Upper lobe of left lung (tissue), 6 donors: ENCODE results near the gene ALX1. TPM values are rescaled to one million over a fixed set of nuclear protein-coding genes. Genes with fewer than 3 reads are reported as not detected.
"Not testable (repeated sequence)": the region's sequence is repeated elsewhere in the genome, so short reads cannot be mapped to it uniquely, and the experiment has no call there.

Experiments used
- ATAC-seq, 2 donors: fragments of 200-7000 bp; cut with Tn5 transposase; one replicate each; pipeline ENCODE4 v1.9.1; 2022; ENCODE audit warnings: mild to moderate bottlenecking in 2 of 2, moderate library complexity in 2 of 2; ENCODE audit not compliant: low FRiP score in 2 of 2
- DNase-seq, 2 donors: peaks; one replicate each; pipeline ENCODE4 v3.0.0-alpha.2; 2019 to 2020
- H3K27ac ChIP-seq, 4 donors: fragments of 200-600 bp; sonication (generic); one replicate each; pipeline ENCODE4 v1.5.1; 2016 to 2019
- H3K27me3 ChIP-seq, 4 donors: fragments of 200-600 bp; sonication (generic); one replicate each; pipeline ENCODE4 v1.5.1; 2017 to 2019
- H3K36me3 ChIP-seq, 4 donors: fragments of 200-600 bp; sonication (generic); one replicate each; pipeline ENCODE4 v1.5.1; 2016 to 2019
- H3K4me1 ChIP-seq, 4 donors: fragments of 200-600 bp; sonication (generic); one replicate each; pipeline ENCODE4 v1.5.1; 2018 to 2019
- H3K4me3 ChIP-seq, 4 donors: fragments of 200-600 bp; sonication (generic); one replicate each; pipeline ENCODE4 v1.5.1; 2017 to 2019; ENCODE audit warnings: mild to moderate bottlenecking in 2 of 4, moderate library complexity in 1 of 4
- H3K9me3 ChIP-seq, 4 donors: fragments of 200-600 bp; sonication (generic); one replicate each; pipeline ENCODE4 v1.5.1; 2018 to 2019
- EP300 ChIP-seq, 4 donors: sonication (generic); formaldehyde crosslinking; IDR thresholded peaks; one replicate each; pipeline ENCODE4 v1.5.1; 2017; ENCODE audit warnings: antibody characterized with exemption in 4 of 4, control low read depth in 2 of 4
- POLR2A ChIP-seq, 4 donors: fragments of 450-650 bp; IDR thresholded peaks; one replicate each; pipeline ENCODE4 v1.5.1; 2016 to 2017; ENCODE audit warnings: antibody characterized with exemption in 4 of 4, mild to moderate bottlenecking in 2 of 4
- POLR2AphosphoS5 ChIP-seq, 2 donors: sonication (generic); formaldehyde crosslinking; IDR thresholded peaks; one replicate each; pipeline ENCODE4 v1.5.1; 2017; ENCODE audit warnings: antibody characterized with exemption in 2 of 2
- WGBS, 2 donors: methylation state at CpG; one replicate each; pipeline ENCODE4 v1.1.5; 2017 to 2018; 5-methylcytosine and 5-hydroxymethylcytosine counted together
- total RNA-seq, 6 donors: library from RNA; depleted of rRNA in 4 of 6; stranded (reverse); fragments of >200 nt in 4 of 6; gene quantifications; one replicate each; pipeline versions ENCODE4 v1.1.0 to v1.2.1, GENCODE V29; 2016 to 2021
- TF ChIP-seq, protein P1 (sequence below), 6 experiments: fragments of 450-650 bp in 4 of 6; fragments of 200-600 bp in 2 of 6; sonication (generic) in 2 of 6; IDR thresholded peaks; one replicate each; pipeline ENCODE4 v1.5.1; 2016 to 2019; ENCODE audit warnings: antibody characterized with exemption in 6 of 6
- donor health status: DM: no; HTN: no; CAD: no; lungs with moderate emphysema.
- donor health status: DM: no; HTN: yes; CAD: no; lungs with severe emphysema.

Gene ALX1
- total RNA-seq, 6 donors from 2014 or later, result 0.89 TPM; not detected in 5

DNA sequence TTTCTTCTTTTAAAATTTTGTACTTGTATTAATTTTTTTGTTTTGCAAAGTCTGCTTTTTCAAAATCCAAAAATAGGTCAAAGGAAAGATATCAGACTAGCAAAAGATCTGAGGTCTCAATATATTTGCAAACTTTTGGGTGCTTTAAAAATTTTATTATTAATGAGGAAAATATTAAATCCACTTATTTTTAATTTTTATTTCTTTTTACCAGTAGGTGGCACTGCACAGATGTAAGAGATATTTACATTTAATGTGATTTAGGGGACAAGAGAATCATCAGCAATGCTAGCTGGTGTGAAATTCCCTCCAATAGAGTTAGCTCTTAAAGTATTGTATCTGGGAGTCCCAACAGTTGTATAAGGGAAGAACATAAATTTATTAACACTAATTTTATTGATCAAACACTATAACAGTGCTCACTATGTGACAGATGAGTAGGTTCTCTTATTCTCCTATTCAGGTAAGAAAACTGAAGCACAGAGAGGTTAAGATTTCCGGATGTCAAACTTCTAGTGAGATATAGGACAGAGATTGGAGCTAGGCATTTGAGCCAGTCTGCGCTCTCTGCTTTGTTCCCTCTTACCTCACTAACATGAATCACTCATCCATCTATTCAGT, 30.5 kb downstream of the ALX1 start:
- no peak for TF ChIP-seq POLR2A (IDR thresholded peaks at IDR 0.05)
- TF ChIP-seq, protein P1, sequence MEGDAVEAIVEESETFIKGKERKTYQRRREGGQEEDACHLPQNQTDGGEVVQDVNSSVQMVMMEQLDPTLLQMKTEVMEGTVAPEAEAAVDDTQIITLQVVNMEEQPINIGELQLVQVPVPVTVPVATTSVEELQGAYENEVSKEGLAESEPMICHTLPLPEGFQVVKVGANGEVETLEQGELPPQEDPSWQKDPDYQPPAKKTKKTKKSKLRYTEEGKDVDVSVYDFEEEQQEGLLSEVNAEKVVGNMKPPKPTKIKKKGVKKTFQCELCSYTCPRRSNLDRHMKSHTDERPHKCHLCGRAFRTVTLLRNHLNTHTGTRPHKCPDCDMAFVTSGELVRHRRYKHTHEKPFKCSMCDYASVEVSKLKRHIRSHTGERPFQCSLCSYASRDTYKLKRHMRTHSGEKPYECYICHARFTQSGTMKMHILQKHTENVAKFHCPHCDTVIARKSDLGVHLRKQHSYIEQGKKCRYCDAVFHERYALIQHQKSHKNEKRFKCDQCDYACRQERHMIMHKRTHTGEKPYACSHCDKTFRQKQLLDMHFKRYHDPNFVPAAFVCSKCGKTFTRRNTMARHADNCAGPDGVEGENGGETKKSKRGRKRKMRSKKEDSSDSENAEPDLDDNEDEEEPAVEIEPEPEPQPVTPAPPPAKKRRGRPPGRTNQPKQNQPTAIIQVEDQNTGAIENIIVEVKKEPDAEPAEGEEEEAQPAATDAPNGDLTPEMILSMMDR (IDR thresholded peaks at IDR 0.05), result peak in 3 of 6 experiments; percentile 6 to 18 (median 7)
- ATAC-seq, result no peak
- no peak for DNase-seq
- 86 to 92% methylated on average over 2 of the region's 2 CpGs for WGBS, 2 donors
- Histone ChIP-seq H3K9me3 (no peaks in the 10 kb centered on the region), H3K36me3 (no peaks in the 10 kb centered on the region), H3K4me3 (no peak overlapping the region), H3K27ac (no peak overlapping the region), H3K27me3 (no peaks in the 10 kb centered on the region), H3K4me1 (no peaks in the 10 kb centered on the region)

DNA sequence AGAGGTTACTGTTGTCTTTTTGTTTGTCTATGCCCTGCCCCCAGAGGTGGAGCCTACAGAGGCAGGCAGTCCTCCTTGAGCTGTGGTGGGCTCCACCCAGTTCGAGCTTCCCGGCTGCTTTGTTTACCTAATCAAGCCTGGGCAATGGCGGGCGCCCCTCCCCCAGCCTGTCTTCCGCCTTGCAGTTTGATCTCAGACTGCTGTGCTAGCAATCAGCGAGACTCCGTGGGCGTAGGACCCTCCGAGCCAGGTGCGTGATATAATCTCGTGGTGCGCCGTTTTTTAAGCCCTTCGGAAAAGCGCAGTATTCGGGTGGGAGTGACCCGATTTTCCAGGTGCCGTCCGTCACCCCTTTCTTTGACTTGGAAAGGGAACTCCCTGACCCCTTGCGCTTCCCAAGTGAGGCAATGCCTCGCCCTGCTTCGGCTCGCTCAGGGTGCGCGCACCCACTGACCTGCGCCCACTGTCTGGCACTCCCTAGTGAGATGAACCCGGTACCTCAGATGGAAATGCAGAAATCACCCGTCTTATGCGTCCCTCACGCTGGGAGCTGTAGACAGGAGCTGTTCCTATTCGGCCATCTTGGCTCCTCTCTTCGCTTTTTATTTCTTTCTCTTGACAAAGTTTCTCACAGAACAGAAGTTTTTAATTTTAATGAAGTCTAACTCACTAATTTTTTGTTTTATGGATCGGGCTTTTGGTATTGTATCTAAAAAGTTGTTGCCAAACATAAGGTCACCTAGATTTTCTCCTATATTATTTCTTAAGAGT, 38.0 kb downstream of the ALX1 start:
- not testable (repeated sequence) for H3K36me3 ChIP-seq, H3K4me3 ChIP-seq, H3K9me3 ChIP-seq, ATAC-seq, H3K27ac ChIP-seq, H3K27me3 ChIP-seq, H3K4me1 ChIP-seq
- peak in 1 of 2 donors; percentile 52 for DNase-seq
- WGBS, 2 donors, result 85 to 89% methylated on average over 33 of the region's 33 CpGs

DNA sequence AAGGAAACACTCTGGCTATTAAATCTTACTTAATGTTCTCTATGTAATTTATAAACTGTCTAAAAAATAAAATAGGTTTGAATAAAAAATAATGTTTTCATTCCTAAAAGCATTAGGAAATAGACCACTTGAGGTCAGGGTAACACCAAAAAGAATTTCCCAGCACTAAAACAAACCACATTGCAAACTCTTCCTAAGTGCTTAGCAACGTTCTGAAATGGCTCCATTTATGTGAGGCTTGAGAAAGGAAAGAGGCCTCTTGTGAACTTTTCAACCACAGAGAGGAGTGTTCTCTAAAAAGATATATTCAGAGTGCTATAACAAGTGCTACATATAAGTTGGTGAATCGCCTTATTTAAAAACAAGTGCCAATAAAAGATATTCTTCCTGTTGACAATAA, 42.7 kb downstream of the ALX1 start:
- 36 to 38% methylated on average over 2 of the region's 2 CpGs for WGBS, 2 donors
- DNase-seq, result no peak

DNA sequence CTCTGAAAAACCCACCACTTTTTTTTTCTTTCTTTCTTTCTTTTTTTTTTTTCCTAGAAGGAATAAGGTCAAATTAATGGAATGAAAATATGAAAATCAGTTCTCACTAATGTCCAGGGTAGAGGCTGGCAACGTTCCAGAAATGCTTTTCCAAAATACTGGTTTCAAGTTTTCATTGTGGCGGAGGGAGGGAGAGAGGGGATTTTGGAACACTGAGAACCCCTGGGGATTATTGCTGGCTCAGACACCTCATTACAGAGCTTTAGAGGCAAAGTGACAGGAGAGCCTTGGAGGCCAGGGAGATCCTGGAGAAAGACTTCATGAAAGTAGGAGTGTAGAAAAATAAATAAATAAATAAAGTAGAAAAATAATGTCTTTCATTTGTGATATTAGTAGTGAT, 45.4 kb downstream of the ALX1 start:
- H3K4me1 ChIP-seq, result no peaks in the 10 kb centered on the region
- TF ChIP-seq POLR2A (IDR thresholded peaks at IDR 0.05) (no peak), POLR2AphosphoS5 (IDR thresholded peaks at IDR 0.05) (no peak), EP300 (IDR thresholded peaks at IDR 0.05) (no peak)
- TF ChIP-seq, protein P1 (IDR thresholded peaks at IDR 0.05), result no peak
- ATAC-seq (no peak), DNase-seq (no peak)
- H3K27me3 ChIP-seq, result no peaks in the 10 kb centered on the region
- no peaks in the 10 kb centered on the region for H3K36me3 ChIP-seq
- 40 to 44% methylated on average over 2 of the region's 2 CpGs for WGBS, 2 donors
- H3K4me3 ChIP-seq, result no peak overlapping the region
- H3K27ac ChIP-seq, result no peak overlapping the region
- no peaks in the 10 kb centered on the region for H3K9me3 ChIP-seq

More for the DNA sequence above, 42.7 kb downstream of the ALX1 start:
- Histone ChIP-seq H3K27me3 (no peaks in the 10 kb centered on the region), H3K36me3 (no peaks in the 10 kb centered on the region), H3K4me3 (no peak overlapping the region), H3K27ac (no peak overlapping the region), H3K4me1 (no peaks in the 10 kb centered on the region), H3K9me3 (no peaks in the 10 kb centered on the region)
- no peak for ATAC-seq
- TF ChIP-seq POLR2A (IDR thresholded peaks at IDR 0.05), result no peak
- TF ChIP-seq, protein P1 (IDR thresholded peaks at IDR 0.05), result no peak
- no peak for TF ChIP-seq EP300 (IDR thresholded peaks at IDR 0.05)
- no peak for TF ChIP-seq POLR2AphosphoS5 (IDR thresholded peaks at IDR 0.05)

DNA sequence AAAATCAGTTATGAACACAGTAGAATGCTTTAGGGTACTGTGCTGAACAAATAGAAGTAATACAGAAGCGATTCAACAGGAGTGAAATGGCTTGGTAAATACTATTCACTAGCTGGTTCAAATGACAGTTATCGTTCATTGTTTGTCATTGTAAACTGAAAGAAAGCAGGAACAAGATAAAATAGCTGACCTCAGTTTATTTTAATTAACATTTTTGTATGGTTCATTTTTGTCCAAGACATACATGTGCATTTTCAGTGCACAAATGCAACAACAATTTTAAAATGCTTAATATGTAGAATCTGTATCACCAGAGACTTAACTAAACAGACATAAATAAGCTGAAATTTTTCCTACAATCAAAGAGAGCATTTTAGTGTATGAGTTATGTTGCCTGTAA, 49.9 kb downstream of the ALX1 start:
- no peaks in the 10 kb centered on the region for H3K36me3 ChIP-seq
- no peaks in the 10 kb centered on the region for H3K4me1 ChIP-seq
- H3K27ac ChIP-seq, result no peak overlapping the region
- no peak for DNase-seq
- no peak for ATAC-seq
- H3K9me3 ChIP-seq, result no peaks in the 10 kb centered on the region
- WGBS, 2 donors, result 55 to 67% methylated on average over 2 of the region's 2 CpGs
- H3K27me3 ChIP-seq, result no peaks in the 10 kb centered on the region
- no peak overlapping the region for H3K4me3 ChIP-seq
- TF ChIP-seq POLR2A (IDR thresholded peaks at IDR 0.05) (no peak), POLR2AphosphoS5 (IDR thresholded peaks at IDR 0.05) (no peak), EP300 (IDR thresholded peaks at IDR 0.05) (no peak)
- TF ChIP-seq, protein P1 (IDR thresholded peaks at IDR 0.05), result no peak
